IMR-90 (cell line): ENCODE results near the gene RNF212.

Source experiments
- CEBPB ChIP-seq: IDR thresholded peaks from 2 replicates; pipeline ENCODE4 v1.6.1; 2012; ENCODE audit warnings: low read depth, low read length, improper control_type of control experiment
- CHD1 ChIP-seq: IDR thresholded peaks from 2 replicates; pipeline ENCODE4 v1.6.1; 2012; ENCODE audit warnings: low read depth, low read length, improper control_type of control experiment
- CTCF ChIP-seq: conservative IDR thresholded peaks from 2 replicates; pipeline ENCODE4 v1.5.1; 2012; ENCODE audit warnings: mild to moderate bottlenecking, low read depth, low read length, improper control_type of control experiment
- FOS ChIP-seq: fragments of 150-350 bp; IDR thresholded peaks from 2 replicates; pipeline ENCODE4 v1.6.1; 2016; ENCODE audit warnings: low read depth, low read length
- MAZ ChIP-seq: IDR thresholded peaks from 2 replicates; pipeline ENCODE4 v1.6.1; 2012; ENCODE audit warnings: low read depth, mild to moderate bottlenecking, low read length, improper control_type of control experiment, moderate library complexity, borderline replicate concordance
- MXI1 ChIP-seq: IDR thresholded peaks from 2 replicates; pipeline ENCODE4 v1.6.1; 2012; ENCODE audit warnings: low read depth, mild to moderate bottlenecking, low read length, moderate library complexity, borderline replicate concordance
- POLR2A ChIP-seq: IDR thresholded peaks from 2 replicates; pipeline ENCODE4 v1.6.1; 2012; ENCODE audit warnings: mild to moderate bottlenecking, low read depth, low read length
- RAD21 ChIP-seq: IDR thresholded peaks from 2 replicates; pipeline ENCODE4 v1.6.1; 2012; ENCODE audit warnings: low read length, improper control_type of control experiment
- RFX5 ChIP-seq: IDR thresholded peaks from 2 replicates; pipeline ENCODE4 v1.8.0; 2012; ENCODE audit warnings: low read depth, mild to moderate bottlenecking, low read length, moderate library complexity
- TF ChIP-seq, protein P1 (sequence below): fragments of 150-350 bp; IDR thresholded peaks from 2 replicates; pipeline ENCODE4 v1.6.1; 2017; ENCODE audit warnings: mild to moderate bottlenecking, antibody characterized with exemption, low read length, low read depth

DNA sequence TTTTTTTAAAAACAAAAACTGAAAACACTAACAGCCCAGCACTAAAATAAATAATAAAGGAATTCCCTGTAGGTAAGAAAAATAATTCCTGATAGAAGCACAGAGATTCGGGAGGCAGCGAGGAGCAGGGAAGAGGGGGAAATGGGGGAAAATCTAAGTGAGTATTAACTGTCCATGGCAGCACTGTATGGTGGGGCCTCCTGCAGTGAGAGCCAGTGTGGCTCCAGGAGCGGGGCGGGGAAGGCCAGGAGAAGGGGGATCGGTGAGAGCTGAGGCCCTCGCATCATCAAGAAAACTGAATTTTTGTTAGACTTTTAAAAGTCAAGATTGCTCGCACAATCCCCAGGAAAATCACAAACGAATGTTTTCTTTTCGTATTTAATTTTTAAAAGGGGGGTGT is 14.1 kb downstream of the RNF212 start:
- no peak for TF ChIP-seq CTCF
- no peak for TF ChIP-seq RFX5
- no peak for TF ChIP-seq CEBPB
- no peak for TF ChIP-seq POLR2A
- TF ChIP-seq, protein P1, sequence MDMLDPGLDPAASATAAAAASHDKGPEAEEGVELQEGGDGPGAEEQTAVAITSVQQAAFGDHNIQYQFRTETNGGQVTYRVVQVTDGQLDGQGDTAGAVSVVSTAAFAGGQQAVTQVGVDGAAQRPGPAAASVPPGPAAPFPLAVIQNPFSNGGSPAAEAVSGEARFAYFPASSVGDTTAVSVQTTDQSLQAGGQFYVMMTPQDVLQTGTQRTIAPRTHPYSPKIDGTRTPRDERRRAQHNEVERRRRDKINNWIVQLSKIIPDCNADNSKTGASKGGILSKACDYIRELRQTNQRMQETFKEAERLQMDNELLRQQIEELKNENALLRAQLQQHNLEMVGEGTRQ, result no peak
- no peak for TF ChIP-seq CHD1
- TF ChIP-seq FOS, result no peak
- TF ChIP-seq RAD21, result no peak
- no peak for TF ChIP-seq MXI1
- TF ChIP-seq MAZ, result no peak
